HCT116 (cell line): Measurements from ENCODE around the gene PCID2.

Experiments used
- EZH2phosphoT487 ChIP-seq: fragments of 200-600 bp; IDR thresholded peaks from 2 replicates; pipeline ENCODE4 v1.6.1; 2018; ENCODE audit warnings: antibody characterized with exemption, borderline replicate concordance
- POLR2A ChIP-seq: IDR thresholded peaks from 2 replicates; pipeline ENCODE4 v1.7.0; 2011; ENCODE audit warnings: borderline replicate concordance; ENCODE audit not compliant: insufficient read depth, insufficient read length; ENCODE audit errors: extremely low read depth
- POLR2AphosphoS5 ChIP-seq: IDR thresholded peaks from 2 replicates; pipeline ENCODE4 v1.6.1; 2011; ENCODE audit warnings: mild to moderate bottlenecking, low read depth, low read length, moderate library complexity
- TF ChIP-seq, protein P1 (sequence below), 3 experiments: fragments of 200-600 bp in 1 of 3; sonication (generic) in 1 of 3; IDR thresholded peaks in 2 of 3; conservative IDR thresholded peaks in 1 of 3; 2 replicates each; pipeline ENCODE4 v1.5.1; 2012 to 2017; ENCODE audit warnings: low read depth in 2 of 3, low read length in 2 of 3, antibody characterized with exemption in 1 of 3, borderline replicate concordance in 1 of 3, control low read depth in 1 of 3, mild to moderate bottlenecking in 1 of 3, mixed read lengths in 1 of 3, mixed run types in 1 of 3, moderate library complexity in 1 of 3; ENCODE audit not compliant: insufficient read depth in 1 of 3

DNA sequence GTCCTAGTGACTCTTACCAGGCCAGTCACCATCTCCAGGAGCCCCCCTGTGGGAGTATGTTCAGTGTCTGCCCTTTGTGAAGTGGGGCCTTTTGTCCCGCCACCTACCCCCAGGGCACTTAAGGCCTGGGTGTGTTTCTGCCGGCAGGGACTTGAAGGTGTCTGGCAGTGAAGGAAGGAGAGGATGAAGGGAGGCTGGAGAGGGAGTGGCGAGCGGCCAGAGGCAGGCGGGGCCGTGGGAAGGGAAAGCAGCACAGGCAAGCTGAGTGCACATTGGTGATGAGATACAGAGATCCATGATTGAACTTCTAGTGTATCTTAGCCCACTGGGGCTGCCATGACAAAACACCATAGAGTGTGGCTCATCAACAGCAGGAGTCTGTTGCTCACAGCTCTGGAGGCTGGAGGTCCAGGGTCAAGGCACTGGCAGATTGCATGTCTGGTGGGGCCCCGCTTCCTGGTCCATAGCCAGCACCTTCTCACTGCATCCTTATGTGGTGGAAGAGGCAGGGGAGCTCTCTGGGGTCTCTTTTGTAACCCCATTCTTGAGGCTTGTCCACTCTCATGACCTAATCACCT, 18.5 kb upstream of the PCID2 start:
- no peak for TF ChIP-seq POLR2AphosphoS5
- TF ChIP-seq, protein P1, sequence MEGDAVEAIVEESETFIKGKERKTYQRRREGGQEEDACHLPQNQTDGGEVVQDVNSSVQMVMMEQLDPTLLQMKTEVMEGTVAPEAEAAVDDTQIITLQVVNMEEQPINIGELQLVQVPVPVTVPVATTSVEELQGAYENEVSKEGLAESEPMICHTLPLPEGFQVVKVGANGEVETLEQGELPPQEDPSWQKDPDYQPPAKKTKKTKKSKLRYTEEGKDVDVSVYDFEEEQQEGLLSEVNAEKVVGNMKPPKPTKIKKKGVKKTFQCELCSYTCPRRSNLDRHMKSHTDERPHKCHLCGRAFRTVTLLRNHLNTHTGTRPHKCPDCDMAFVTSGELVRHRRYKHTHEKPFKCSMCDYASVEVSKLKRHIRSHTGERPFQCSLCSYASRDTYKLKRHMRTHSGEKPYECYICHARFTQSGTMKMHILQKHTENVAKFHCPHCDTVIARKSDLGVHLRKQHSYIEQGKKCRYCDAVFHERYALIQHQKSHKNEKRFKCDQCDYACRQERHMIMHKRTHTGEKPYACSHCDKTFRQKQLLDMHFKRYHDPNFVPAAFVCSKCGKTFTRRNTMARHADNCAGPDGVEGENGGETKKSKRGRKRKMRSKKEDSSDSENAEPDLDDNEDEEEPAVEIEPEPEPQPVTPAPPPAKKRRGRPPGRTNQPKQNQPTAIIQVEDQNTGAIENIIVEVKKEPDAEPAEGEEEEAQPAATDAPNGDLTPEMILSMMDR (IDR thresholded peaks at IDR 0.05 in 2 of 3, conservative IDR thresholded peaks at IDR 0.05 in 1 of 3; ENCODE audit: borderline replicate concordance in 1 of 3, insufficient read depth in 1 of 3, low read depth in 2 of 3, low read length in 2 of 3) = no peak
- no peak for TF ChIP-seq POLR2A
- TF ChIP-seq EZH2phosphoT487 = no peak
